Measurements from ENCODE around the gene POU3F1.
A peak's percentile ranks its signal among the peaks of the same experiment; 100 is the strongest.

The POU3F1 gene

GRCh38 chr1:37997256-37998088 lies 49.1 kb downstream of the POU3F1 start:
- Histone ChIP-seq H3K9me3 (ENCODE audit: insufficient read depth, low read length) (no peaks in the 10 kb centered on the region), H3K27ac (ENCODE audit: low read depth, low read length) (no peak overlapping the region), H3K9me2 (replicated peaks; ENCODE audit: insufficient read depth, low read length) (no peaks in the 10 kb centered on the region), H3K4me3 (ENCODE audit: insufficient read depth, low read length, poor library complexity, severe bottlenecking) (no peak overlapping the region), H3K4me2 (ENCODE audit: low read depth, low read length, poor library complexity, severe bottlenecking) (no peak overlapping the region), H4K20me1 (ENCODE audit: low read depth, low read length) (no peaks in the 10 kb centered on the region), H3K36me3 (ENCODE audit: low read length) (no peaks in the 10 kb centered on the region), H3K27me3 (ENCODE audit: low read length) (no peaks in the 10 kb centered on the region), H2AFZ (ENCODE audit: low read depth, low read length, severe bottlenecking) (no peak overlapping the region), H3F3A (ENCODE audit: insufficient read depth) (no peaks in the 10 kb centered on the region), H3K9ac (ENCODE audit: low read length) (no peak overlapping the region), H3K79me2 (ENCODE audit: insufficient read depth, low read length) (no peaks in the 10 kb centered on the region)
- no peak for TF ChIP-seq EZH2phosphoT487 (conservative IDR thresholded peaks at IDR 0.05; ENCODE audit: low read length)
- no peak for TF ChIP-seq CTCF (IDR thresholded peaks at IDR 0.05; ENCODE audit: insufficient read depth, low read length, poor library complexity, severe bottlenecking)

GRCh38 chr1:37995751-37996345 lies 50.7 kb downstream of the POU3F1 start:
- Histone ChIP-seq H3K27me3 (ENCODE audit: low read length) (no peaks in the 10 kb centered on the region), H3F3A (ENCODE audit: insufficient read depth) (0 out of 2 replicates have a peak, but pooled peaks cover 5% of the 10 kb centered on the region), H3K9ac (ENCODE audit: low read length) (peak overlapping the region; percentile 37), H3K4me2 (ENCODE audit: low read depth, low read length, poor library complexity, severe bottlenecking) (peak overlapping the region; percentile 23), H3K27ac (ENCODE audit: low read depth, low read length) (no peak overlapping the region), H3K9me3 (ENCODE audit: insufficient read depth, low read length) (no peaks in the 10 kb centered on the region), H3K9me2 (replicated peaks; ENCODE audit: insufficient read depth, low read length) (no peaks in the 10 kb centered on the region), H3K79me2 (ENCODE audit: insufficient read depth, low read length) (no peaks in the 10 kb centered on the region), H4K20me1 (ENCODE audit: low read depth, low read length) (no peaks in the 10 kb centered on the region), H3K36me3 (ENCODE audit: low read length) (no peaks in the 10 kb centered on the region), H2AFZ (ENCODE audit: low read depth, low read length, severe bottlenecking) (peak overlapping the region; percentile 69), H3K4me3 (ENCODE audit: insufficient read depth, low read length, poor library complexity, severe bottlenecking) (no peak overlapping the region)
- TF ChIP-seq EZH2phosphoT487 (conservative IDR thresholded peaks at IDR 0.05; ENCODE audit: low read length) (no peak), CTCF (IDR thresholded peaks at IDR 0.05; ENCODE audit: insufficient read depth, low read length, poor library complexity, severe bottlenecking) (no peak)

GRCh38 chr1:37994886-37995566 lies 51.6 kb downstream of the POU3F1 start:
- peak overlapping the region; percentile 28 for H2AFZ ChIP-seq (ENCODE audit: low read depth, low read length, severe bottlenecking)
- H3K9me3 ChIP-seq (ENCODE audit: insufficient read depth, low read length) = no peaks in the 10 kb centered on the region
- H3K9ac ChIP-seq (ENCODE audit: low read length) = no peak overlapping the region
- no peak overlapping the region for H3K4me3 ChIP-seq (ENCODE audit: insufficient read depth, low read length, poor library complexity, severe bottlenecking)
- no peaks in the 10 kb centered on the region for H3K36me3 ChIP-seq (ENCODE audit: low read length)
- TF ChIP-seq EZH2phosphoT487 (conservative IDR thresholded peaks at IDR 0.05; ENCODE audit: low read length) (no peak), CTCF (IDR thresholded peaks at IDR 0.05; ENCODE audit: insufficient read depth, low read length, poor library complexity, severe bottlenecking) (no peak)
- H3K4me2 ChIP-seq (ENCODE audit: low read depth, low read length, poor library complexity, severe bottlenecking) = peak overlapping the region; percentile 23
- H3K9me2 ChIP-seq (replicated peaks; ENCODE audit: insufficient read depth, low read length) = no peaks in the 10 kb centered on the region
- no peaks in the 10 kb centered on the region for H3K79me2 ChIP-seq (ENCODE audit: insufficient read depth, low read length)
- H3K27me3 ChIP-seq (ENCODE audit: low read length) = no peaks in the 10 kb centered on the region
- H4K20me1 ChIP-seq (ENCODE audit: low read depth, low read length) = no peaks in the 10 kb centered on the region
- H3K27ac ChIP-seq (ENCODE audit: low read depth, low read length) = no peak overlapping the region
- H3F3A ChIP-seq (ENCODE audit: insufficient read depth) = 0 out of 2 replicates have a peak, but pooled peaks cover 5% of the 10 kb centered on the region

All from SU-DHL-6 (cell line).